Measurements from ENCODE around the gene CRTC1.

GRCh38 chr19:18654469-18654868 lies 29.0 kb upstream of the CRTC1 start:
- TF ChIP-seq CTCF (IDR thresholded peaks at IDR 0.05; ENCODE audit: low read depth, low read length, missing input control) (no peak), JUND (IDR thresholded peaks at IDR 0.05) (no peak), REST (IDR thresholded peaks at IDR 0.05) (no peak), RXRA (IDR thresholded peaks at IDR 0.05) (no peak), TAF1 (conservative IDR thresholded peaks at IDR 0.05) (no peak)

All from liver (tissue), 3 donors.